Measurements from ENCODE around the gene C5orf63. TPM values are rescaled to one million over a fixed set of nuclear protein-coding genes. Genes with fewer than 3 reads are reported as not detected.

The C5orf63 gene
- total and polyA plus RNA-seq, 10 of the 15 experiments (the other 5 are each of a cell fraction or from before 2014, with no cell fraction given): 8.7 to 54.3 (median 11.9) TPM

DNA sequence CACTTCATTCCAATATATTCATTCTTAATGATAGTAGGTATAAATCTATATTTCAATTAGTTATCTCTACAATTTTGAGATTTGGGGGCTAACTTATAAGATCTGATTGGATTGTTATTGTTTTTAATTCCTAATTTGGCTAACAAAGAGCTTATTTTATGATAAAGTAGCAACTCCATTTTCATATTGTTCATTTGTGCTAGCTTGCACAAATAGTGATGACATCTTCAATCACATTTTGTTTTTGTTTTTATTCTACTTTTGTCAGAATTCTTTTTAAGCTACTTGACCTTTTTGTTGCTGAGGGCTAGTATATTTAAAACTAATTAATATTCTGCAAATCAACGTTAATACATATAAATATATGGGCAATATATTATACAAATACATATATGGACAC is 65.8 kb downstream of the C5orf63 start:
- intact Hi-C loops (cut with micrococcal nuclease; ENCODE audit: unreplicated experiment) (no loop called here), in situ Hi-C loops (cut with MboI) (no loop called here)
- Histone ChIP-seq H4K20me1 (ENCODE audit: control insufficient read depth, insufficient read depth) (no peaks in the 10 kb centered on the region), H3K4me1 (ENCODE audit: control insufficient read depth, insufficient read depth, low read length) (peaks cover 12% of the 10 kb centered on the region; the same call in 1 of the 2 replicates), H3K9ac (ENCODE audit: control insufficient read depth, insufficient read depth, low read length) (no peak overlapping the region), H3K4me3 (no peak overlapping the region), H3K27ac (ENCODE audit: control insufficient read depth, insufficient read depth) (no peak overlapping the region), H3K9me3 (replicated peaks; ENCODE audit: control insufficient read depth, insufficient read depth, low read length) (peaks cover 1% of the 10 kb centered on the region; the same call in 1 of the 3 replicates), H3K4me2 (ENCODE audit: control insufficient read depth, insufficient read depth) (no peak overlapping the region), H2AFZ (ENCODE audit: control insufficient read depth, low read depth, low read length) (no peak overlapping the region), H3K79me2 (ENCODE audit: control insufficient read depth, insufficient read depth, low read length) (no peaks in the 10 kb centered on the region; the same call in 1 of the 2 replicates), H3K27me3 (replicated peaks in 1 of 2; ENCODE audit: control insufficient read depth in 2 of 2, insufficient read depth in 2 of 2, low read length in 1 of 2) (no peaks in the 10 kb centered on the region), H3K36me3 (ENCODE audit: control insufficient read depth in 2 of 2, insufficient read depth in 2 of 2, low read length in 1 of 2) (no peaks in the 10 kb centered on the region; a peak in 1 of 4 replicates)
- ChIA-PET SMC1A (ENCODE audit: uncharacterized antibody, unreplicated experiment) (interaction anchor here (0.7 to 6.2 kb wide), 7 partner anchors 9 to 49 kb away, joined by 3 to 68 read pairs (median 9); no protein-coding TSS in a partner anchor), CTCF (interaction anchor here (1.0 to 1.9 kb wide), 2 partner anchors 9 to 19 kb away, joined by 4 to 6 read pairs; no protein-coding TSS in a partner anchor), POLR2A (interaction anchor here (0.6 to 2.3 kb wide), 2 partner anchors 9 to 229 kb away, joined by 3 to 12 read pairs; no protein-coding TSS in a partner anchor), RAD21 (ENCODE audit: unreplicated experiment) (interaction anchor here (0.7 to 1.6 kb wide), 3 partner anchors 9 to 31 kb away, joined by 3 read pairs; no protein-coding TSS in a partner anchor)
- TF ChIP-seq KAT2A (conservative IDR thresholded peaks at IDR 0.05; ENCODE audit: control insufficient read depth, low read depth, low read length): no peak
- no peak for TF ChIP-seq SMAD5 (IDR thresholded peaks at IDR 0.05; ENCODE audit: low read depth)
- TF ChIP-seq MYB (IDR thresholded peaks at IDR 0.05; ENCODE audit: borderline replicate concordance, low read depth, low read length): no peak
- TF ChIP-seq, protein P1, sequence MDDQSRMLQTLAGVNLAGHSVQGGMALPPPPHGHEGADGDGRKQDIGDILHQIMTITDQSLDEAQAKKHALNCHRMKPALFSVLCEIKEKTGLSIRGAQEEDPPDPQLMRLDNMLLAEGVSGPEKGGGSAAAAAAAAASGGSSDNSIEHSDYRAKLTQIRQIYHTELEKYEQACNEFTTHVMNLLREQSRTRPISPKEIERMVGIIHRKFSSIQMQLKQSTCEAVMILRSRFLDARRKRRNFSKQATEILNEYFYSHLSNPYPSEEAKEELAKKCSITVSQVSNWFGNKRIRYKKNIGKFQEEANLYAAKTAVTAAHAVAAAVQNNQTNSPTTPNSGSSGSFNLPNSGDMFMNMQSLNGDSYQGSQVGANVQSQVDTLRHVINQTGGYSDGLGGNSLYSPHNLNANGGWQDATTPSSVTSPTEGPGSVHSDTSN (IDR thresholded peaks at IDR 0.05; ENCODE audit: insufficient replicate concordance, low read depth, low read length): no peak
- no peak for TF ChIP-seq NFIC (IDR thresholded peaks at IDR 0.05; ENCODE audit: low read depth, low read length)
- TF ChIP-seq IRF4 (IDR thresholded peaks at IDR 0.05; ENCODE audit: low read depth, low read length): no peak
- no peak for TF ChIP-seq STAT1 (conservative IDR thresholded peaks at IDR 0.05)
- WGBS (ENCODE audit: insufficient coverage, insufficient replicate concordance, low lambda C conversion rate, missing lambda C conversion rate): 81% methylated on average over 1 of the region's 1 CpG
- ATAC-seq (no peak), DNase-seq (ENCODE audit: low read depth, low spot score) (no peak), FAIRE-seq (no peak)
- no TSS peak for BruUV-seq (replicated peaks)

All from GM12878 (cell line).